ENCODE data around the gene SLC12A9.
A peak's percentile ranks its signal among the peaks of the same experiment; 100 is the strongest.

The SLC12A9 gene

DNA sequence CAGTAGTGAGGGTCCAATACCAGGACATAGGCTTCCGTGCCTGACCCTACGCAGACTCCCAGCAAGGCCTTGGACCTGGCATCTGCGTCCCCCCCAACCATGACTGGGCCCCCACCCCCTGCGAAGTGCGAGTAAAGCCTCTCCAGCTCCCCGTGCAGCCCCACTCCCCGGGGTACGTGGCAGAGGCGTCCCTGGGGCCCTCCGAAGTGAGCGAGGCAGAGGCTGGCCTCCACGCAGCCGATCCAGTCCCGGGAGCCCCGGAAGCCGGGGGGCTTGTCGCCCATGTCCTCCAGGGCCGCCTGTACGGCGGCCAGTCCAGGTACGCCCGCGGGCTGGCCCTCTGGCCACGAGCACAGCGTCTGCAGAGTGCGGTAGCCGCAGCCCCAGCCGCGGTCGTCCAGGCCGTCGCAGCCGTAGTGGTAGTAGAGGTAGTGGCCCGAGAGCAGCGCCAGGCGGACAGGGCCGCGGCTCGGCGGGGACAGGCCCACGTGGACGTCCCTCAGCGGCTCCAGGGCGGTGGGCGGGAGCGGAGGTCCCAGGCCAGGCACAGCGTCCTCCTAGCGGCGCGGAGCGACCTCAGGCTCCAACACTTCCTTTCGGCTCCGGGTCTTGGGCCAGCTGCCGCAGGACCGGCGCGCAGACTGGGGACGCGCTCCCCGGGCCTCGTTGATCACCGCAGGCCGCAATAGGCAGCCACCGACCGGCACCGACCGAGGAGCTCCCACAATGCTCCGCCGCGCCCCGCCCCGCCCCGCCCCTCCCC is 36.7 kb downstream of the SLC12A9 start, which contains the start of gene UFSP1:
UFSP1 (minus strand) TSS at position 728 of the 763 bp plus-strand sequence; CDS start at position 284, 444 bp downstream.
- in situ Hi-C loops (cut with HindIII; ENCODE audit: low pct_ligation_motif_present, low pct_unique_long_range_greater_than_20kb, low sequenced_read_pairs) = loop anchor here (10.0 kb wide), 1 partner anchor 166 kb away; no protein-coding TSS in a partner anchor
- DNase-seq = no peak

DNA sequence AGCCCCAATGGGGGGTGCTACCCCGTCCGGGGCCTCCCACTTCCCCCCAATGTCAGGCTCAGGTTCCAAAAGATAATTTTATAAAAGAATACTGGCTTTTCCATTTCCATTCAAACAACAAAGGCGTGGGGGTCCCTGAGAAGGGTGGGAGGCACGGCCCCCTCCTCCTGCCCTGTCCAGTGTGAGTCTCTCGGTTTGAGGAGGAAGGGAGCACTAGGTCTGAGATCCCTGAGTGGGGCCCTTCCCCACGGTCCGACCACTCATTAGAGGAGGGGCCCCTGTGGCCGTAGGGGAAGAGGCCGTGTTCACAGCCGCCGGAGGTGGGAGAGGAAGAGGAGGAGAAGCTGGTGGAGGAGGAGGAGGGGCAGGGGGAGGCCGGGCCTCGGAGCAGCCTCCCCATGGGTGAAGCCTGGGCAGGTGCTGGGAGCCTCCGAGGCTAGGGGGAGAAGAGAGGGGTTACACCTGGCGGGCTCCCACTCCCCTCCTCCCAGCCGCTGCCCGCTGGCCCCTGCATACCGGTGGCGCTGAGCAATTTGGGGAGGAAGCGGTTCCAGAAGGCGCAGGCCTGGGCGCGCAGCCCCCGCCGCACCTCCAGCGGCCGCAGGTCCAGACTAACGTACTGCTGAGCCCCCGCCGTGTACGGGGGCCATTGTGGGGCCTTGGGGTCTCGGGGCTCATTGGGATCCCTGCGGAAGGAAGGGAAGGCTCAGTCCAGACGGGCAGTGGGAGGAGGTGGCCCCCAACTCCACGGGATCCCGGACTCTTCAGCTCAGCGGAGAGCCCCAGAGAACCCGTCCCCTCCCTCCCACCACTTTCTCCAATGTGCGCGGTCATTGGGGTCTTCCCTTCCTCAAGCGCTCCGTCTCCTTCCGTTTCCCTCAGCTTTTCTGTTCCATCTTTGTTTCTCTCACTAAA is 38.4 kb downstream of the SLC12A9 start:
- in situ Hi-C loops (cut with HindIII; ENCODE audit: low pct_ligation_motif_present, low pct_unique_long_range_greater_than_20kb, low sequenced_read_pairs) = no loop called here
- DNase-seq = peak; percentile 42

DNA sequence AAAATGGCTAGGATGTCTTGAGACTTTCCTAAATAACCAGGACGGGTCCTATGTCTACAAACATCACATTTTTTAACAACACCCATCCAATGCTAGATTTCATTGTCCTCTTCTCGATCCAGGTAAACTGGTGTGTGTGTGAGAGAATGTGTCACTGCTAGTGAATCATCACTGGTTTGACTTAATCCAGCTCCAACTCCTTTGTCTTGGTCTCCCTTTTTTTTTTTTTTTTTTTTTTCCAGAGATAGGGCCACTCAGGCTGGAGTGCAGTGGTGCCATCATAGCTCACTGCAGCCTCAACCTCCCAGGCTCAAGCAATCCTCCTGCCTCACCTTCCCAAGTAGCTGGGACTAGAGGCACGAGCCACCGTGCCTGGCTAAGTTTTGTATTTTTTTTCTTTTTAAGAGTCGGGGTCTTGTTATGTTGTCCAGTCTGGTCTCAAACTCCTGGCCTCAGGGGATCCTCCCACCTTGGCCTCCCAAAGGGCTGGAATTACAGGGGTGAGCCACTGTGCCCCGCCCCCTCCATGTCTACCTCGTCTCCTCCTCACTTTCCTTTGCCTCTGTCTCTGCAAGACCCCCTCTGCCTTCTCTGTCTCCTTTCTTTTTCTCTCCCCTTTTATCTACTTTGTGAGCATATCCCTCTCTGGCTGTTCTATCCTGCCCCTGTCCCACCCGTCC is 39.2 kb downstream of the SLC12A9 start:
- DNase-seq = peak; percentile 51
- in situ Hi-C loops (cut with HindIII; ENCODE audit: low pct_ligation_motif_present, low pct_unique_long_range_greater_than_20kb, low sequenced_read_pairs) = no loop called here

DNA sequence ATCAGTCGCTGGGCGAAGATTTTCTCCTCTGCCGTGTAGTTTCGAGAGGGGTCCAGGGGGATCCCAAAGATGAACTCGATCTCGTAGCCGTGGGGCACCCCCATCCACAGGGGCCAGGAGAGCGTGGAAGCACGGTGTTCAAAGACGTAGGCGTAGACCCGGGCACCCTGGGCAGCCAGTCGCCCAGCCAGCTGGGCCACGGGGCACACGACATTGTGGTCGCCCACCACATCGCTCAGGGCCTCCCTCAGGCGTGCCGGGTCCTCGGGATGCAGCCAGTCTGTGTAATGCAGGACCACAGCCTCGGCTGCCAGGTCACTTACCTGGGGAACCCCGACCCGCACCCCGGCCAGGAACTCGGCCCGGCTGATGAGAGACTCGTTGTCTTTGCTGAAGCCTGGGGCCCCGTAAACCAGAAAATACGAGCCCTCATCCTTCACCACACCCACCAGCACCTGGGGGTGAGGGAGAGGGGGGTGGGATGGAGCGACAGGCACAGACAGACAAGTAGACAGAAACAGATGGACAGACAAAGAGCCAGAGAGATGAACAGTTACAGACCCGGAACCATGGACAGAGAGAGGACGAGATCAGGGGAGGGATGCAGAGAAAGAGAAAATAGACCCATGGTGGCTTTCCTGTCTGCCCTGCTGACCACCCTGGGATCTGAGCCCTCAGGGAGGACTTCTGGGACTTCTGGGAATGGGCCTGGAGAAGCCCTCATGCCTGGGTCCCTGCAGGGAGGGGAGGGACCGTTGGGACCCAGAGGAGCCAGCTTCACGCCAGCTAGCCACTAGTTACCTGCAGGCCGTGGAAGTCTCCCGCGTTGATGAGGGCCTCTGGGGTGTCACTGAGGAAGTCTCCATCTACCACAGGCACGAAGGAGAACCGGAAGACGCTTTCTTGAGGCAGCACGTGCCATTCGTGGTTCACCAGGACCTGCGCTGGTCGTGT is 40.1 kb downstream of the SLC12A9 start:
- in situ Hi-C loops (cut with HindIII; ENCODE audit: low pct_ligation_motif_present, low pct_unique_long_range_greater_than_20kb, low sequenced_read_pairs) = no loop called here
- DNase-seq = no peak

DNA sequence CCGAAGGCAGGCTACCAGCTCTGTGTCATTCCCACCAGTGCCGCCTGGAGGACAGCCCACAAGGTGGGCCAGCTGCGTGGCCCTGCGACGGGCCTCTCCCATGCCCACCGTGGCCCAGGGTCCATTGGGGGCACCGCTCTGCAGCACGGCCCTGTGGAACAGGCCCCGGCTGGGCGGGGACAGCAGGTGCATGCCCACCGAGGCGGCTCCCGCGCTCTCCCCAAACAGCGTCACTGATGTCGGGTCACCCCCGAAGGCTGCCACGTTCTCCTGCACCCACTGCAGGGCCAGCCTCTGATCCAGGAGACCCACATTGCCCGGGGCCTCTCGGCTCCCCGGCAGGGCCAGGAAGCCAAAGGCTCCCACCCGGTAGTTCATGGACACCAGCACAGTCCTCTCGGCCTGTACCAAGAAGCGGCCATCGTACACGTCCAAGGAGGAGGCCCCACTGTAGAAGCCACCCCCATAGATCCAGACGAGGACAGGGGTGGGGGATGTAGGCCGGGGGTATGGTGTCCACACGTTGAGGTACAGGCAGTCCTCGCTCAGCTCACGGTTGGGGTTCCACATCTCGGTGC is 40.9 kb downstream of the SLC12A9 start:
- in situ Hi-C loops (cut with HindIII; ENCODE audit: low pct_ligation_motif_present, low pct_unique_long_range_greater_than_20kb, low sequenced_read_pairs) = no loop called here
- no peak for DNase-seq

DNA sequence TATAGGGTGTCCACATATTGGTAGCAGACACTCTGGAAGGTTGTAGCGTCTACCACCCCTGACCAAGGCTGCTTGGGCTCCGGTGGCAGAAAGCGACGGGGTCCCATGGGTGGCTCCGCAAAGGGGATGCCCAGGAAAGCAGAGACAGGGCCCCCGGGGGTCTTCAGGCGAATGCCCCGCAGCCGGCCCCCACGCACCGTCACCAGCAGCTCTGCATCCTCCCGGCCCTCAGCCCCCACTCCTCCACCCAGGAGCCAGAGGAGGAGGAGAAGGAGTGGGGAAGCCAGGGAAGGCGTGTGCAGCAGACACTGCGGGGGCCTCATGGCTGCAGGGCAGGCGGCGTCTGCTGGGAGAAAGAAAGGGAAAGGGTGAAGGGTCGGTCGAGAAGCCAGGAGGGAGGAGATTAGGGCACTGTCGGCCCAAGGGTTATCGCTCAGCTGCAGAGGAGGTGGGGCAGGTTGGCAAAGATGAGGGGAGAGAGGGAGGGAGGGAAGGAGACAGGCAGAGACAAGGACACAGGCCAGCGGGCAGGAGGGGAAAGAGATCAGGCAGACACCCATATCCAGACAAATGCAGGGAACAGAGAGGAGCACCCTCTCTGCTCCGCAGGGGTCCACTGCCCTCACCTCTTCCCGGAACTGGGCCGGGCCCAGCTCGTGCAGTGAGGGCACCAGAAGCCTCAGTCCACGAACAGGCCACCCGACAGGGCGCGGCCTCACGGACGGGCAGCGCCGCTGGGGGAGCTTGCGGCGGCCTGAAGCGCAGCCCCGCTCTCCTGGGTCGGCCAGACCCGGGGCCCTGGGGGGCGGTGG is 41.6 kb downstream of the SLC12A9 start:
- no peak for DNase-seq
- in situ Hi-C loops (cut with HindIII; ENCODE audit: low pct_ligation_motif_present, low pct_unique_long_range_greater_than_20kb, low sequenced_read_pairs) = no loop called here

DNA sequence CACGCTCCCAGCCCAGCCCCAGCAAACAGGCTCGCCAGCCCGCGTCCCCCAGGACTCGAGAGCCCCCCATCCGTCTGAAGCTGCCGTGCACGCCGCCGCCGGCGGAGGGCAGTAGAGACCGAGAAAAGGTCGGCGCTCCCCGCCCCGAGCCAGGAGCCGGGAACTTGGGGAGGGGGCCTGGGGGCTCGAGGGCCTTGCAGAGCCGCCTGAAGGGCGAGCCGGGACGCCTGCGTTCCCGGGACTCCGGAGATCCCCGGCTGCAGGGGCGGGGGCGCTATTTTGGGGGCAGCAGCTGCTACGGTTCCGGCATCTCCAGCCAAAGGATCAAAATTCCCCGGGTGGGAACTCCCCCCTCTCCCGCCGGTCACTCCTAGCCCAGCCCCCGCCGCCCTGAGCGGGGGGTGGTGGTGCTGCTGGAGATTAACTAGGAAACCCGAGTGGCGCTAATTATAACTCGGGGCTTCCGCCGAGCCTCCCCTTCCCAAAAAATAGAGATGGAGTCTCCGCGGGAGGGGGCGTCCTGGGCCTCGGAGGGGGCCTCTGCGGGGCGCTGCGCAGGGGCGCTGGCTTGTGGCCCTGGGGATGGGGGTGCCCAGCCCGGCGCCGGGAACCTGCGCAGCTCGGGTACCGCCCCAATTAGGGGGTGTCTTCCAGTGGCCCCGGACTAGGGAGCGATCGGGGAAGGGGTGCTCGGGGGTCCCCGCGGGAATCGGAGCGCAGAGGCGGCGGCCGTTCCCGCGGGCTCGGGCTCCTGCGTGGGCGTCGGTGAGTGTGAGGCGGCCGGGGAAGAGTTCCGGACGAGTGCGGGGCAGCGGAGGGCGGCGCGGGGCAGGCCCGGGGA is 42.6 kb downstream of the SLC12A9 start:
- peak; percentile 56 for DNase-seq
- in situ Hi-C loops (cut with HindIII; ENCODE audit: low pct_ligation_motif_present, low pct_unique_long_range_greater_than_20kb, low sequenced_read_pairs) = no loop called here

DNA sequence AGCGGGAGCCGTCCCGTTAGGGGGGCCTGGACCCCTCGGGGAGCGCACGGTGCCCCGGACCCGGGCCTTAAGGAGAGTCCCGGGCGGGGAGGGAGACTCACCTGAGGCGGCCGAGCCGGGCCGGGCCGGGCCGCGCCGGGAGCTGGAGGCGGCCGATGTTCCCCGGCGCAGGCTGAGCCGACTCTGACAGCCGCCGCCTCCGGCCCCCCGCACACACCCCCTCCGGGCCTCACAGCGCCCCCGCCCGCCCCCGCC is 43.1 kb downstream of the SLC12A9 start, which contains the start of gene ACHE:
ACHE (minus strand) TSS at position 188 of the 255 bp plus-strand sequence. CDS start 1,656 bp downstream, outside the sequence.
- peak; percentile 47 for DNase-seq
- in situ Hi-C loops (cut with HindIII; ENCODE audit: low pct_ligation_motif_present, low pct_unique_long_range_greater_than_20kb, low sequenced_read_pairs) = no loop called here

DNA sequence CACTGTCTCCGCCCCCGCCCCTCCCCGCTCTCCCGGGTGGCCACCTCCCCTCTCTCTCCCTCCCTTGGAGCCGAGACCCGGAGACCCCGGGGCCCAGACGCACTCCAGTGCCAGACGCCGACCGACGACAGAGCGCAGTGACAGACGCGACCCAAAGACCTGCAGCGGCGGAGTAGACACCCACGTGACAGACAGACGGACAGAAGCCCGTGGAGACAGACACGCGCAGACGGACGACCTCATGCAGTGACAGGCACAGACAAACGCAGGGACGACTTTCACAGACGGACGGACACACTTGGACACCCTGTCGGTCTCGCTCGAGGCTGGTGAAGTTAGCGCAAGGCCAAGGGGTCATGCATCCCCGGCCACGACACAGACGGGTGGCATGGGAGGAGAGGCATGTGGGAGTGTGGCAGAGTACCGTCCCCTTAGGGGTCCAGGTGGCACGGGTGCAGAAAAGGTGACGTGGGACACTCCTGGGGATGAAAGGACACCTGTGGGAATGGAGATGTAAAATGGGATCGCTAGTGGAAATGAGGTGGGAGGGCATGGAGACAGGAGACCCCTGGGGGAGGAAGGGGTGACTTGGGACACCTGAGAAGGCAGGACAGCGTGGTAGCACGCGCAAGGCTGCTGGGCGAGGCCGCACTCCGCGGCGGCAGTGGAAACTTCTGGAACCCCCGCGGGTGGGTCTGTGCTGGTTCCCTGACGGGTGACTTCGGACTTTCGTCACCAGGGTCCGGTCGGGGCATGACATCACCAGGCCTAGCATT is 43.6 kb downstream of the SLC12A9 start:
- in situ Hi-C loops (cut with HindIII; ENCODE audit: low pct_ligation_motif_present, low pct_unique_long_range_greater_than_20kb, low sequenced_read_pairs) = no loop called here
- DNase-seq = no peak

DNA sequence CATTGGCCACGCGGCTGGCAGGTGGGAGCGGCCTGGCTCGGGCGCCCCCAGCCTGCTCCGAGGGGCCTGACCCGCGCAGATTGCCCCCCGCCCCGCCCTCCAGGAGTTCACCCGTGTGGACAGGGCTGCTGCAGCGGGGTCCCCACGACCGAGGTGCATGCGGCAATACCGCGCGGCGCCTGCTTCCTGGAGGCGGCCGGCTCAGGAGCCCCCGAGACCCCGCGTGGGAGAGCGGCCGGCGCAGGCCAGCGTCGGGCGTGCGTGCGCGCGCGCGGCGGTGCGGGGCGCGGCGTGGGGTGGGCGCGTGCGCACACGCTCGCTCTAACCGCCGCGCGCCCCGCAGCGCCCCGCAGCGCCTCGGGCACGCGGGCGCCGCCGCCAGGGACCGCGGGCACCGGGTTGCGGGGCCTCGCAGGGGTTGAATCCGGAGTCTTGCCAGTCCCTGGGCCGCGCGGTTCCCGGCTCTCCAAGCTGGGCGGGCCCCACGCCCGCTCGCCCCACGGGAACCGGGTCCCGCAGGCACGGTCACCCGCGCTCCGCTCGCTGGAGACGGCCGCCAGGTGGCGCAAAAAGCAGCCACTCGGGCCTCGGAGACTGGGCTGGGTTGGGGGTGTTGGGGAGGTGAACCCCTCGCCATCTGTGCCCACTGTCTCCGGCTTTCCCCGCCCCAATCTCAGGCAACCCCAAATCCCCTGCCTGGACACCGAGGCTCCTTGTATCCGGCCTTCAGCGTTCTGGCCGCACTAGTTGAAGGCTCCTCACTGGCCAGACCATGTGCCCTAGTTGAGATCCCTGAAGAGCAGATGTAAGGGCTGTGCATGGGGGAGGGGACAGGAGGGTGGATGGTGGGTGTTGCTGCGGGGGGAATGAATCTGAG is 44.5 kb downstream of the SLC12A9 start:
- in situ Hi-C loops (cut with HindIII; ENCODE audit: low pct_ligation_motif_present, low pct_unique_long_range_greater_than_20kb, low sequenced_read_pairs) = no loop called here
- DNase-seq = peak; percentile 50

DNA sequence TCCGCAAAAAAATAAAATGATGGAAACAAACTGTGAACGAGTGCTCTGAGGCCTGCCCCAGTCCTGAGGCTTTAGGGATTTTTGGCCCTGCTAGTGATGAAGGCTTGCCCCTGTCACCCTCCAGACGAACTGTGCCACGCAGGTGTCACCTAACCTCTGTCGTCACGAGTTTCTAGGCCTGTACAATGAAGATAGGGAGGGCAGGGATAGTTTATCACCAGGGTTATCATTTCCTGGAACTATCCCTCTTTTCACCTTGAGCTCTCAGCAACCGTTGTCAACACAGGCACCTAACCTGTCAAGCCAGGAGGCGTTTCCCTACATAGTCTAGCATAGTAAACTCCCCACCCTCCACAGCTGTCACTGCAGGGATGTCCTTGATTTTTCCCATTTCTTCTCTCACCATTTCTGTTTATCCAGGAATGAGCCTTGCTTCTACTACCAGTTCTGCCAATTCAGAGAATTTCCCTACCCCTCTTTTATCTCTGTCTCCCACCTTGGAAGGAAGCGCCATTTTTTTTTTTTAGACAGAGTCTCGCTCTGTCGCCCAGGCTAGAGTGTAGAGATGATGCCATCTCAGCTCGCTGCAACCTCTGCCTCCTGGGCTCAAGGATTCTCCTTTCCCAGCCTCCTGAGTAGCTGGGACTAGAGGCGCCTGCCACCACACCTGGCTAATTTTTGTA is 45.4 kb downstream of the SLC12A9 start:
- in situ Hi-C loops (cut with HindIII; ENCODE audit: low pct_ligation_motif_present, low pct_unique_long_range_greater_than_20kb, low sequenced_read_pairs) = no loop called here
- DNase-seq = no peak

DNA sequence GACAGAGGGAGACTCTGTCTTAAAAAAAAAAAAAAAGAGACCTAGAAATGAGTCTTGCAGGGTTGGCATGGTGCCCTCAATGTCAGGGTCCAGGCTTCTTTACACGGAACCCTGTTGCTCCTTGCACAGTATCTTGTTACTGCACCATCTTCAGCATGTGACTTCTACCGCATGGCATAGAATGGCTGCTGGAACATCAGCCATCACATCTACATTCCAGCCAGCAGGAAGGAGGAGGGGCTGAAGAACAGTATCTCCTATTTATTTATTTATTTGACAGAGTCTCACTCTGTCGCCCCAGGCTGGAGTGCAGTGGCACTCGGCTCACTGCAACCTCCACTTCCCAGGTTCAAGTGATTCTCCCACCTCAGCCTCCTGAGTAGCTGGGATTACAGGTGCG is 46.9 kb downstream of the SLC12A9 start:
- DNase-seq = no peak
- in situ Hi-C loops (cut with HindIII; ENCODE audit: low pct_ligation_motif_present, low pct_unique_long_range_greater_than_20kb, low sequenced_read_pairs) = no loop called here

DNA sequence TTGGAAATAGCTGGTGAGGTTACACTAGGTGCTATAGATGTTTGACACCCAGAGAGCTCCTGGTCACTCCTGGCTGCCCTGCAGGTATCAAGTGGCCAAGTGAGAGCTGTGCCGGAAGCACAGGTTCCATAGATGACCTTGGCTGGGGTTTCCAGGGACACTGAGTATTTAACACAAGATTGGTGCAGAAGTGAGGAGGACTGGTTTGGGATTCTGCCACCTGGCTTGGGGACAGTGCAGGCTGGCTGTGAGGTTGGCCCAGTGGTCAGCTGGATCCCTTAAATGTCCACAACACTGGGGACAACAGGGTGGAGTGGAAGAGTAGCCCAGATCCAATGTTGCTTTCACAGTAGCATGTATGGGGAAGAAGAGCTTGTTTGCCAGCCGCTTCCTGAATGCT is 48.5 kb downstream of the SLC12A9 start:
- in situ Hi-C loops (cut with HindIII; ENCODE audit: low pct_ligation_motif_present, low pct_unique_long_range_greater_than_20kb, low sequenced_read_pairs) = no loop called here
- DNase-seq = no peak

DNA sequence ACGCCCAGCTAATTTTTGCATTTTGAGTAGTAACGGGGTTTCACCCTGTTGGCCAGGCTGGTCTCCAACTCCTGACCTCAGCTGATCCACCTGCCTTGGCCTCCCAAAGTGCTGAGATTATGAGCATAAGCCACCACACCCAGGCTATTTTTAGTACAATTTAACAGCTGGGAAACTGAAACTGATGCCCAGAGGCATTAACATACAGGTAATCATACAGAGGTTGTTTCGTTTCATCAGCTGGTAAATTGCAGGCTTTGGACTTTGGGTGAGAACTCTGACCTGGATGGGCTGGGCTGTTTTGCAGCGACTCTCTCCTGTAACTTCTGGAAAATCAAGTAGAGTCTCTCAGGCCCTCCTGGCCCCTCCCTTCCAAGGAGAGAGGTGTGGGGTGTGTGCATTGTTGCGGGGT is 49.4 kb downstream of the SLC12A9 start:
- in situ Hi-C loops (cut with HindIII; ENCODE audit: low pct_ligation_motif_present, low pct_unique_long_range_greater_than_20kb, low sequenced_read_pairs) = no loop called here
- no peak for DNase-seq
